GM21390 (cell line): Measurements from ENCODE around the gene SPARCL1.
"Not testable (repeated sequence)": the region's sequence is repeated elsewhere in the genome, so short reads cannot be mapped to it uniquely, and the experiment has no call there.

Source experiments
- ATAC-seq: cut with Tn5 transposase; IDR thresholded peaks from one replicate; pipeline ENCODE4 v1.9.1; 2021; ENCODE audit not compliant: unreplicated experiment

SPARCL1 gene, protein sequence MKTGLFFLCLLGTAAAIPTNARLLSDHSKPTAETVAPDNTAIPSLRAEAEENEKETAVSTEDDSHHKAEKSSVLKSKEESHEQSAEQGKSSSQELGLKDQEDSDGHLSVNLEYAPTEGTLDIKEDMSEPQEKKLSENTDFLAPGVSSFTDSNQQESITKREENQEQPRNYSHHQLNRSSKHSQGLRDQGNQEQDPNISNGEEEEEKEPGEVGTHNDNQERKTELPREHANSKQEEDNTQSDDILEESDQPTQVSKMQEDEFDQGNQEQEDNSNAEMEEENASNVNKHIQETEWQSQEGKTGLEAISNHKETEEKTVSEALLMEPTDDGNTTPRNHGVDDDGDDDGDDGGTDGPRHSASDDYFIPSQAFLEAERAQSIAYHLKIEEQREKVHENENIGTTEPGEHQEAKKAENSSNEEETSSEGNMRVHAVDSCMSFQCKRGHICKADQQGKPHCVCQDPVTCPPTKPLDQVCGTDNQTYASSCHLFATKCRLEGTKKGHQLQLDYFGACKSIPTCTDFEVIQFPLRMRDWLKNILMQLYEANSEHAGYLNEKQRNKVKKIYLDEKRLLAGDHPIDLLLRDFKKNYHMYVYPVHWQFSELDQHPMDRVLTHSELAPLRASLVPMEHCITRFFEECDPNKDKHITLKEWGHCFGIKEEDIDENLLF

GRCh38 chr4:87529187-87529586 lies at the start of gene SPARCL1:
Gene SPARCL1 (minus strand): TSS chr4:87529376. CDS start chr4:87499574, 29,802 bp downstream.
- ATAC-seq = no peak

DNA sequence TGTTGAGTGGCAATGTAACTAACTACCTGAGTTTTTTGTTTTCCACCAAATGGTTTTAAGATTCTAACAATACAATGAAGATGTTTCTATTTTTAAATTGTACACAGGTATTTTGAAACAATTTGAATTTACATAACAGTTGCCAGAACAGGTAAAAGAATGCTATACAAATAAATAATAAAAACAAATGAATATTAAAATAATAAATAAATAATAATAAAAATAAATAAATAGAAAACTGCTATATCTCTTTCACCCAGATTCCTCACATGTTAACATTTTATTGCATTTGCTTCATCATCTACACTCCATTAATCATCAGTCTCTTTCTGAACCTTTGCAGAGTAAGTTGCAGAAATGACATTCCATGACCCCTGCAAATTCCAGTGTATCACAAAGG lies 46.8 kb upstream of the SPARCL1 start:
- no peak for ATAC-seq

DNA sequence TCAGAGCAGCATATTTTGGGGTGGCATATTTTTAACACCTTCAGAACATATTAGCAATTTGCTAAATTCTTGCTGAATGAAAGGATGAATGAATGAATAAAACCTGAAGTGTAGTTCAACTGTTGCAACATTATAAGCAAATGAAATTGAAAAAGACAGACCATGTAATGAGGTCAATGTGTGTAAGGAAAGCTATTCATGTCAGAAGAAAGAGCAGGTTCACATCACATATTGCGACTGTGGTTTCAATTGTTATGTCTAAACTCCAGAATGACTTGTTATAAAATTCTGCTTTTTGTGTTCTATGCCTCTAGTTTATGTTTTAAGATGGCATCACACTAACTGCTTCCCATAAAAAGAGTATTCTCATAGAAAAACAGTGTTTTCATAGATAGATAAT lies 46.2 kb upstream of the SPARCL1 start:
- ATAC-seq = no peak

DNA sequence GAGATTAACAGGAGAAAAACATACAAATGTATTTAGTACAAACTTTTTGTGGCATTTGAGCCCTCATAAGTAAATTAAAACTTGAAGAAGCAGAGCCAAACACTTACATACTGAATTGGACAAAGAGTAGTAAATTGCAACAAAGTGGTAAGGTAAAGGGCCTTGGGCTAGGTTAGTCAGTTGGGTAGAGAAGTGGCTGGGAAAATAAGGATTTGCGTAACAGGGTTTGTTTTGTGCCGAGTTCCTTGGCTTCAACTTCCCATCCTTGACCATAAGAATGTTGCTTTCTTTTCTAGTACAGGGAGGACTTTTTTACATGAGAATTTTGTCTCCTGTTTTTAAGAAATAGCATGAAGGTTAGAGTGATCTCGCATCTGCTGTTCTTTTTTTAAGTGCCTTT lies 45.8 kb upstream of the SPARCL1 start:
- ATAC-seq = no peak

DNA sequence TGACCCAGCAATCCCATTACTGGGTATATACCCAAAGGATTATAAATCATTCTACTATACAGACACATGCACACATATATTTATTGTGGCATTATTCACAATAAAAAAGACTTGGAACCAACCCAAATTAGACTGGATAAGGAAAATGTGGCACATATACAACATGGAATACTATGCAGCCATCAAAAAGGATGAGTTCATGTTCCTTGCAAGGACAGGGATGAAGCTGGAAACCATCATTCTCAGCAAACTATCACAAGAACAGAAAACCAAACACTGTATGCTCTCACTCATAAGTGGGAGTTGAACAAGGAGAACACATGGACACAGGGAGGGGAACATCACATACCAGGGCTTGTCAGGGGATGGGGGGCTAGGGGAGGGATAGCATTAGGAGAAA lies 45.2 kb upstream of the SPARCL1 start:
- ATAC-seq = not testable (repeated sequence)

DNA sequence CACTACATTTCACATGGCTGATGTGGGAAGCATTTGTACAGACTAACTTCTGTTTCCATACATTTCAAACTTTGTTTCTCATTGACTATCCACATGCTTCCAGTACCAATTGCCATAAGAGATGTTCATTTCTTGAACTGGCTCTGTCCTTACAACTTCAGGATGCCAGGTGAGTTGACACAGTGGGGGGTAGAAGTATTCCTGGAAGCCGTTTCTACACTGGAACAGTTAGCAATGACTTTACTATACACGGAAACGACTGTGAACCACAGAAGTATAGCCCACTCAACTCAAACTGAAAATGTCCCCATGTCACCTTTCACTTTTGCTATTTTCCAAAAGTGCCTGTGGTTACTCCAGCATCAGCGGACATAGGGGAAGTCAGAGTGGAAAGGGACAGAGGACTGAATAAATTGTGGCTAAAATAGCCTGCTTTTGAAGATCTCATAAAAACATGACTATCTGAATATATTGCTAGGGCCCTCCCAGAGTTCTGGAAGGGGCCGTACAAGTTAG lies 41.2 kb upstream of the SPARCL1 start:
- no peak for ATAC-seq

DNA sequence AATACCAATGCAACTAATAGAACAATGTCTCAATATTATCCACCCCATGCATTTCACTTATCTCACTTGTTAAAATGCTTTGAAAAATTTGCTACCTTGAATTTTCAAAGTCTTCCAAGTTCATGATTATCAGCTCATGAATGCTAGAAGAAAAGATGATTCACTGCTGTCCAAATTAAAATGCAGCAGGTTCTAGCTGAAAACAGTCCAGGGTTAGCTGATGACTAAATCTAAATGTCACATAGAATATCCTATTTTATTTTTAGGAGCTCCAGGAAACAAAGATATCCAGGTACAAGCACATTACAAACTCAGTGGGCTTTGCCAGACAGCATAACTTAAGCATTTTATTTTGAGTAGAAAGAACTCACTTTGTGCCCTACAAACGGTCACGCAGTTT lies 38.0 kb upstream of the SPARCL1 start:
- ATAC-seq = no peak

DNA sequence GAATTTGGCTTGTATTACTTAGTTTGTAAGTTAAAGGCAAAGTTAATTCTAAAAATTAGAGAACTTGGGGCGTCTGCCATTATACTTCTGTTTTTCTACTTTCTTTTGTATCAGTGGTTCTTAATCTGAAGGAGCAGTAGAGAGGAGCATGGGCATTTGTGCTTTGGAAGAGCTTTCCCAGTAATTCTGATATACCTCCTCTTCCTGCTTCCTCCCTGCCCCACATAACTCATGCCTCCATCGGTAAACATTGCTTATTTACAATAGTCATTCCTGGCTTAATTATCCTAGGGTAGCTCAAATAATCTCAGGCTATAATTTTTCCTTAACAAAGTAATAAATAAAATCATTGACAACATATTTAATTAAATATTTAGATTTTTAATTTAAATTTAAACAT lies 37.1 kb upstream of the SPARCL1 start:
- ATAC-seq = no peak

DNA sequence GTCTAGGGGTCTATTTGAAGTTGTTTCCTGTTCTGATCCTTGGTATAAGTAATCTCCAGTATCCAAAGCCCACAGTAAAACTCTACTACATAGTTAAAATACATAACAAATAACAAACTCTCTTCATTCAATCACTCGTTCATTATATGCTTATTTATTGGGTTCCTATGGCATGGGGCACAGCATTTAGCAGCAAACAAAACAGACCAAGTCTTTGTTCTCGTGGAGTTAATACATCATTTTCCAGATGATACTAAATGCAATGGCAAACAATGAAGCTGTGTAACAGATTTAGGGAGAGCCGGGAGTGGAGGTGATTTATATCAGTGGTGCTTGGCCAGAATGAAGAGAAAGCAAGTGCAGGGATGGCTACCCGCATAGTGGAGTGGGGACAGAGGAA lies 36.6 kb upstream of the SPARCL1 start:
- ATAC-seq = no peak

- ATAC-seq = no peak
Measured at GRCh38 chr4:87560802-87561201, 31.6 kb upstream of the SPARCL1 start.

- peak; percentile 100 for ATAC-seq
Measured at GRCh38 chr4:87559090-87559837, 30.1 kb upstream of the SPARCL1 start.

GRCh38 chr4:87557348-87557747 lies 28.2 kb upstream of the SPARCL1 start:
- ATAC-seq = no peak

- ATAC-seq = no peak
Measured at GRCh38 chr4:87555773-87556619, 26.8 kb upstream of the SPARCL1 start.

- ATAC-seq = no peak
Measured at GRCh38 chr4:87553182-87553581, 24.0 kb upstream of the SPARCL1 start.

GRCh38 chr4:87551361-87551760 lies 22.2 kb upstream of the SPARCL1 start:
- no peak for ATAC-seq

DNA sequence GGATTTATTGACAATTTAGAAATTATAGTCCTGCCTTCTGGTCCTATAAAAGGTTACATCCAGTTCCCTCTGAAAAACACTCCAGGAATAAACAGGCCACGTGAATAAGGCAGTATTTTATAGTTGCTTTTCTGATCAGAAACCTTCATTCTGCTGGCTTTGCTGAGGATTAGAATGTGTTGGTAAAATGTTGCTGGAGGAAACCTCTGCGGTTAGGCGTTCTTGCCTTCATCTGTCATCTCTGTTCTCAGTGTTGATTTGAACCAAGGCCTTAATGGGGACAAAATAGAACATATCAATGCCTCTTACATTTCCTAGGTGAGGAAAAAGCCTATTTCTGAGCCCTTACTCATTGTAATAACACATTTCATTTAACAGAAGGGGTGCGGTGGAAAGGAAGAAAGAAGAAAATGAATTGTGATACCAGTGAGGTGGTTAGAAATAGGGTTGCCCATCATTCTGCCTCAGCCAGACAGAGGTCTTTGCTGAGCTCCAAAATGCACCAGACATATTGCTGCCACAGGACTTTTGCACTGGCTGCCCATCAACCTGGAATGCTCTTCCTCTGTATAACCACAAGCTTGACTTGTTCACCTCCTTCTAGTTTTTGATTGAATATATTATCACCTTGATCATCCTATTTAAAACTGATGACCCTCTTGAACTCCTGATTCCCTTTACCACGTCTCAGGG lies 18.0 kb upstream of the SPARCL1 start:
- ATAC-seq = no peak

DNA sequence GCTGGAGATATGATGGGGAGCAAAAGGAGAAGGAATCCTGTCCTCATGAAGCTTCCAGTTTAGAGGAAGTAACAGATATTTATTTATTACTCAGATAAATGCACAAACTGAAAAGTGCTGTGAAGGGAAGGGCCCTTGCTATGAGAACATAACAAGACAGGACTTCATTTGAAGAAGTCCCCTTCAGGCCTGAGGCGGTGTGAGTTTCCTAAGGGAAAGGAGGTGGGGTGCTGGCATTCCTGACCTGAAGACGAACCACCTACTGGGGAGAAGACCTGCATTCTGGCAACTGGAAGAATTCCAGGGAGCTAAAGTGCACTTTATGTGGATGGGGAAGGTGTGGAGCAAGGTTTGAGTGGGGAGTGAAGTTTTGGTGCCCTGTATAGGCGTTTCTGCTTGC lies 15.9 kb upstream of the SPARCL1 start:
- ATAC-seq = no peak

GRCh38 chr4:87543835-87544461 lies 14.8 kb upstream of the SPARCL1 start:
- no peak for ATAC-seq

DNA sequence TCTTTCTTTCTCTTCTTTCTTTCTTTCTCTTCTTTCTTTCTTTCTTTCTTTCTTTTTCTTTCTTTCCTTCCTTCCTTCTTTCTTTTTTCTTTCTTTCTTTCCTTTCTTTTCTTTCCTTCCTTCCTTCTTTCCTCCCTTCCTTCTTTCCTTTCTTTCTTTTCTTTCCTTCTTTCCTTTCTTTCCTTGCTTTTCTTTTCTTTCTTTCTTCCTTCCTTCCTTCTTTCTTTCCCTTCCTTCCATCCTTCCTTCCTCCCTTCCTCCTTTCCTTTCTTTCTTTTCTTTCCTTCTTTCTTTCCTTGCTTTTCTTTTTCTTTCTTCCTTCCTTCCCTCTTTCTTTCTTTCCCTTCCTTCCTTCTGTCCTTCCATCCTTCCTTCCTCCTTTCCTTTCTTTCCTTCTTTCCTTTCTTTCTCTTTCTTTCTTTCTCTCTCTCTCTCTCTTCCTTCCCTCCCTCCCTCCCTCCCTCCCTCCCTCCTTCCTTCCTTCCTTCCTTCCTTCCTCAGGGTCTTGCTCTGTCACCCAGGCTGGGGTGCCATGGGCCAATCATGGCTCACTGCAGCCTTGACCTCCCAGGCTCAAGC lies 13.6 kb upstream of the SPARCL1 start:
- ATAC-seq = no peak
